SK-N-SH (cell line): ENCODE measurements around the gene RAPGEF6.

Experiments
- CTCF ChIP-seq: fragments of 200-600 bp; sonication (generic); IDR thresholded peaks from 2 replicates; pipeline ENCODE4 v1.6.1; 2017; ENCODE audit warnings: antibody characterized with exemption, mild to moderate bottlenecking, moderate library complexity
- JUND ChIP-seq: IDR thresholded peaks from 2 replicates; pipeline ENCODE4 v1.4.0; 2012
- MAX ChIP-seq: IDR thresholded peaks from 2 replicates; pipeline ENCODE4 v1.4.0; 2012; ENCODE audit warnings: low read depth
- NRF1 ChIP-seq: IDR thresholded peaks from 2 replicates; pipeline ENCODE4 v1.6.1; 2012; ENCODE audit warnings: low read depth, mild to moderate bottlenecking, low read length
- POLR2AphosphoS5 ChIP-seq: IDR thresholded peaks from 2 replicates; pipeline ENCODE4 v1.6.1; 2012; ENCODE audit warnings: low read depth, low read length
- RAD21 ChIP-seq: IDR thresholded peaks from 2 replicates; pipeline ENCODE4 v1.6.1; 2012; ENCODE audit warnings: mild to moderate bottlenecking, low read length
- REST ChIP-seq: IDR thresholded peaks from 2 replicates; pipeline ENCODE4 v1.6.1; 2012; ENCODE audit warnings: mild to moderate bottlenecking, low read depth, low read length, moderate library complexity
- SMC3 ChIP-seq: IDR thresholded peaks from 2 replicates; pipeline ENCODE4 v1.6.1; 2012; ENCODE audit warnings: low read depth, low read length, improper control_type of control experiment
- TAF1 ChIP-seq: IDR thresholded peaks from 2 replicates; pipeline ENCODE4 v1.6.1; 2012; ENCODE audit warnings: low read depth, mild to moderate bottlenecking, low read length, moderate library complexity, borderline replicate concordance
- USF2 ChIP-seq: fragments of 150-350 bp; IDR thresholded peaks from 2 replicates; pipeline ENCODE4 v1.6.1; 2017; ENCODE audit warnings: antibody characterized with exemption, low read length, low read depth, borderline replicate concordance
- YY1 ChIP-seq: IDR thresholded peaks from 2 replicates; pipeline ENCODE4 v1.4.0; 2012; ENCODE audit warnings: low read depth, mild to moderate bottlenecking
- ZBTB33 ChIP-seq: IDR thresholded peaks from 2 replicates; pipeline ENCODE4 v1.4.0; 2012; ENCODE audit warnings: low read depth, borderline replicate concordance

GRCh38 chr5:131664929-131665328 lies 29.9 kb upstream of the RAPGEF6 start:
- TF ChIP-seq CTCF (no peak), YY1 (no peak), ZBTB33 (no peak), POLR2AphosphoS5 (no peak), MAX (no peak), JUND (no peak), RAD21 (no peak), SMC3 (no peak), NRF1 (no peak), TAF1 (no peak), USF2 (no peak), REST (no peak)
